Kidney (tissue), 14 donors: ENCODE data around the gene THAP2. TPM values are rescaled to one million over a fixed set of nuclear protein-coding genes. Genes with fewer than 3 reads are reported as not detected.

Experiments
- DNase-seq, 5 donors: peaks; one replicate each; pipeline ENCODE4 v3.0.0-alpha.2; 2013 to 2020
- FAIRE-seq: peaks from 2 replicates; lab custom pipeline; 2012; peaks lifted over from hg19 to GRCh38; lab: Jason Lieb, UNC
- H3K27ac ChIP-seq, 2 donors: one replicate each; pipeline ENCODE4 v1.7.0; 2013; ENCODE audit warnings: low read depth in 2 of 2, low read length in 2 of 2, inconsistent platforms in 1 of 2
- H3K27me3 ChIP-seq: one replicate; pipeline ENCODE4 v1.7.1; 2013; ENCODE audit warnings: low read length, inconsistent platforms; ENCODE audit not compliant: control insufficient read depth, insufficient read depth
- H3K36me3 ChIP-seq, 3 donors: one replicate each; pipeline versions ENCODE4 v1.7.0 to v1.7.1; 2013; ENCODE audit warnings: low read length in 3 of 3, control low read depth in 1 of 3, inconsistent platforms in 1 of 3; ENCODE audit not compliant: insufficient read depth in 3 of 3, control insufficient read depth in 2 of 3
- H3K4me1 ChIP-seq, 3 donors: one replicate each; pipeline versions ENCODE4 v1.7.0 to v1.7.1; 2013; ENCODE audit warnings: low read length in 3 of 3, inconsistent platforms in 1 of 3, low read depth in 1 of 3; ENCODE audit not compliant: control insufficient read depth in 2 of 3, insufficient read depth in 2 of 3
- H3K4me3 ChIP-seq, 3 donors: one replicate each; pipeline versions ENCODE4 v1.7.0 to v1.8.1; 2013; ENCODE audit warnings: low read length in 3 of 3, control low read depth in 1 of 3, inconsistent platforms in 1 of 3
- H3K9ac ChIP-seq, 3 donors: one replicate each; pipeline versions ENCODE4 v1.7.0 to v1.7.1; 2013; ENCODE audit warnings: low read length in 3 of 3, control low read depth in 1 of 3, inconsistent platforms in 1 of 3
- H3K9me3 ChIP-seq, 3 donors: one replicate each; pipeline versions ENCODE4 v1.7.0 to v1.7.1; 2013; ENCODE audit warnings: low read length in 3 of 3, control low read depth in 1 of 3, inconsistent platforms in 1 of 3; ENCODE audit not compliant: control insufficient read depth in 2 of 3, insufficient read depth in 1 of 3
- CTCF ChIP-seq: IDR thresholded peaks from 3 replicates; pipeline ENCODE4 v1.5.1; 2012; ENCODE audit warnings: mild to moderate bottlenecking, moderate library complexity, borderline replicate concordance; ENCODE audit not compliant: insufficient read depth; ENCODE audit errors: extremely low read depth
- intact Hi-C: fragments of 100-400 bp; cut with DNase I; formaldehyde crosslinking; loops from one replicate; pipeline ENCODE4 v1.11.1; 2022
- polyA plus RNA-seq: library from polyadenylated mRNA; stranded (reverse); fragments of 350-450 nt; fragmentation: Illumina TruSeq; extraction: RNeasy Lipid Tissue Mini Kit (QIAGEN cat#74804); gene quantifications from one replicate; pipeline ENCODE4 v1.2.3, GENCODE V29; 2014; ENCODE audit warnings: low read depth, low replicate concordance; ENCODE audit not compliant: insufficient read depth
- total RNA-seq: library from RNA; stranded (reverse); fragmentation: NEBNext Ultra II Directional; extraction: Animal tissue kit (Norgen Biotek cat#: 25700); gene quantifications from one replicate; pipeline ENCODE4 v1.2.1, GENCODE V29; 2021
- donor health status: control.
- donor health status: control.
- donor health status: control.
- donor health status: control.
- donor health status: control.
- donor health status: DM: yes; HTN: yes; CAD: no.
- donor health status: Normal renal cell carcinoma (clear cell type).

Gene THAP2
- total and polyA plus RNA-seq, 2 donors from 2014 or later, result 3.2 to 5.0 TPM

- Histone ChIP-seq H3K4me1 (peaks cover 0 to 6% (median 2%) of the 10 kb centered on the region in 3 donors), H3K9ac (peak overlapping the region; percentile 74 to 99 (median 99)), H3K36me3 (peaks cover 0 to 21% (median 7%) of the 10 kb centered on the region in 3 donors), H3K9me3 (no peaks in the 10 kb centered on the region), H3K4me3 (peak overlapping the region; percentile 97 to 98 (median 97)), H3K27ac (peak overlapping the region; percentile 97 to 98), H3K27me3 (no peaks in the 10 kb centered on the region)
- FAIRE-seq (no peak), DNase-seq (peak; percentile 73 to 88 (median 78))
- intact Hi-C loops, result no loop called here
- no peak for TF ChIP-seq CTCF
Measured at GRCh38 chr12:71662849-71663560, 1.1 kb upstream of the THAP2 start.

GRCh38 chr12:71664411-71665089 lies 449 bp downstream of the THAP2 start:
- peaks cover 0 to 6% (median 2%) of the 10 kb centered on the region in 3 donors for H3K4me1 ChIP-seq
- H3K9me3 ChIP-seq, result no peaks in the 10 kb centered on the region
- H3K36me3 ChIP-seq, result peaks cover 0 to 8% (median 2%) of the 10 kb centered on the region in 3 donors
- FAIRE-seq, result no peak
- intact Hi-C loops, result no loop called here
- H3K27ac ChIP-seq, result peak overlapping the region; percentile 98 to 99
- peak overlapping the region; percentile 95 to 99 (median 98) for H3K9ac ChIP-seq
- H3K27me3 ChIP-seq, result no peaks in the 10 kb centered on the region
- H3K4me3 ChIP-seq, result peak overlapping the region; percentile 97 to 98 (median 97)
- TF ChIP-seq CTCF, result no peak
- no peak for DNase-seq

- H3K4me3 ChIP-seq, result peak overlapping the region; percentile 97 to 98 (median 97)
- no peak for TF ChIP-seq CTCF
- peak overlapping the region; percentile 98 to 99 for H3K27ac ChIP-seq
- FAIRE-seq (no peak), DNase-seq (peak in 2 of 5 donors; percentile 48 to 51)
- H3K27me3 ChIP-seq, result no peaks in the 10 kb centered on the region
- peak overlapping the region; percentile 95 to 99 (median 98) for H3K9ac ChIP-seq
- no peaks in the 10 kb centered on the region for H3K9me3 ChIP-seq
- peaks cover 0 to 3% (median 2%) of the 10 kb centered on the region in 3 donors for H3K36me3 ChIP-seq
- intact Hi-C loops, result no loop called here
- H3K4me1 ChIP-seq, result peaks cover 0 to 6% (median 2%) of the 10 kb centered on the region in 3 donors
Measured at GRCh38 chr12:71665090-71665463, 976 bp downstream of the THAP2 start.
